ENCODE results near the gene SLC34A3.

- TF ChIP-seq POLR2A (IDR thresholded peaks at IDR 0.05; ENCODE audit: low read depth, low read length) (no peak), TAF1 (IDR thresholded peaks at IDR 0.05; ENCODE audit: borderline replicate concordance, low read depth, low read length) (no peak)
These were observed 45.6 kb upstream of the SLC34A3 start for GRCh38 chr9:137184881-137185660.

Measured in GM12892 (cell line).